Measurements from ENCODE around the gene CELA2B. TPM values are rescaled to one million over a fixed set of nuclear protein-coding genes. Genes with fewer than 3 reads are reported as not detected.

Gene CELA2B
- total RNA-seq, 1 experiment from 2014 or later, result not detected

DNA sequence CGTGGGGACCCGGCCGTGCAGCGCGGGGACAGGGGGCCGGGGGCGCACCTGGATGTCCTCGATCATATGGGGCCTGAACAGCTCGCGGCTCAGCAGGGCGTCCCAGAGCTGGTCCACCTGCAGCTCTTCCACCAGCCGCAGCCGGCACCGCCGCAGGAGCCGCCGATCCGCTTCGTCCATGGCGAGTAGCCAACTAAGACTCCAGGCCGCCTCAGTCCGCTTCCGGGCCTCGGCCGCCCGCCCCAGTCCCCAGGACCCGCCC, 48.0 kb downstream of the CELA2B start, which contains the start of gene CASP9 (continued):
- 0 out of 2 replicates have a peak, but pooled peaks have one; percentile 40 for TF ChIP-seq ARID4B (CRISPR knock-in tag; IDR thresholded peaks at IDR 0.05; ENCODE audit: borderline replicate concordance)

GRCh38 chr1:15524283-15525049, 48.6 kb downstream of the CELA2B start:
- no peaks in the 10 kb centered on the region for H3K9me3 Mint-ChIP-seq
- POLR2A ChIA-PET, result interaction anchor here (0.9 kb wide), 1 partner anchor 15 kb away, joined by 5 read pairs; no protein-coding TSS in a partner anchor
- H3K27ac Mint-ChIP-seq, result peak overlapping the region; percentile 97
- peak overlapping the region; percentile 94 for H3K4me3 Mint-ChIP-seq
- ATAC-seq, result peak; percentile 46
- no peaks in the 10 kb centered on the region for H3K36me3 Mint-ChIP-seq
- no peak for TF ChIP-seq CBFB (CRISPR knock-in tag; IDR thresholded peaks at IDR 0.05; ENCODE audit: low read depth)
- TF ChIP-seq GTF2I (CRISPR knock-in tag; conservative IDR thresholded peaks at IDR 0.05), result no peak
- peak; percentile 7; the same call in 1 of the 2 replicates for TF ChIP-seq SP1 (CRISPR knock-in tag; conservative IDR thresholded peaks at IDR 0.05)
- no peak for TF ChIP-seq ZNF317 (CRISPR knock-in tag; IDR thresholded peaks at IDR 0.05; ENCODE audit: borderline replicate concordance, low read depth)
- no peak for TF ChIP-seq TEAD4 (CRISPR knock-in tag; IDR thresholded peaks at IDR 0.05)
- TF ChIP-seq OVOL2 (CRISPR knock-in tag; IDR thresholded peaks at IDR 0.05; ENCODE audit: borderline replicate concordance), result no peak
- TF ChIP-seq ARID4B (CRISPR knock-in tag; IDR thresholded peaks at IDR 0.05; ENCODE audit: borderline replicate concordance), result 0 out of 2 replicates have a peak, but pooled peaks have one; percentile 2
- no peak for TF ChIP-seq ZNF512 (CRISPR knock-in tag; IDR thresholded peaks at IDR 0.05; ENCODE audit: borderline replicate concordance)
- TF ChIP-seq ZNF396 (CRISPR knock-in tag; IDR thresholded peaks at IDR 0.05; ENCODE audit: borderline replicate concordance), result no peak
- TF ChIP-seq ETV6 (CRISPR knock-in tag; IDR thresholded peaks at IDR 0.05), result no peak
- no peak for TF ChIP-seq RELA (CRISPR knock-in tag; IDR thresholded peaks at IDR 0.05; ENCODE audit: borderline replicate concordance)
- TF ChIP-seq GABPB1 (CRISPR knock-in tag; IDR thresholded peaks at IDR 0.05), result peak; percentile 41; the same call in 1 of the 2 replicates
- no peak for TF ChIP-seq NFATC4 (CRISPR knock-in tag; IDR thresholded peaks at IDR 0.05)
- TF ChIP-seq, protein P1, sequence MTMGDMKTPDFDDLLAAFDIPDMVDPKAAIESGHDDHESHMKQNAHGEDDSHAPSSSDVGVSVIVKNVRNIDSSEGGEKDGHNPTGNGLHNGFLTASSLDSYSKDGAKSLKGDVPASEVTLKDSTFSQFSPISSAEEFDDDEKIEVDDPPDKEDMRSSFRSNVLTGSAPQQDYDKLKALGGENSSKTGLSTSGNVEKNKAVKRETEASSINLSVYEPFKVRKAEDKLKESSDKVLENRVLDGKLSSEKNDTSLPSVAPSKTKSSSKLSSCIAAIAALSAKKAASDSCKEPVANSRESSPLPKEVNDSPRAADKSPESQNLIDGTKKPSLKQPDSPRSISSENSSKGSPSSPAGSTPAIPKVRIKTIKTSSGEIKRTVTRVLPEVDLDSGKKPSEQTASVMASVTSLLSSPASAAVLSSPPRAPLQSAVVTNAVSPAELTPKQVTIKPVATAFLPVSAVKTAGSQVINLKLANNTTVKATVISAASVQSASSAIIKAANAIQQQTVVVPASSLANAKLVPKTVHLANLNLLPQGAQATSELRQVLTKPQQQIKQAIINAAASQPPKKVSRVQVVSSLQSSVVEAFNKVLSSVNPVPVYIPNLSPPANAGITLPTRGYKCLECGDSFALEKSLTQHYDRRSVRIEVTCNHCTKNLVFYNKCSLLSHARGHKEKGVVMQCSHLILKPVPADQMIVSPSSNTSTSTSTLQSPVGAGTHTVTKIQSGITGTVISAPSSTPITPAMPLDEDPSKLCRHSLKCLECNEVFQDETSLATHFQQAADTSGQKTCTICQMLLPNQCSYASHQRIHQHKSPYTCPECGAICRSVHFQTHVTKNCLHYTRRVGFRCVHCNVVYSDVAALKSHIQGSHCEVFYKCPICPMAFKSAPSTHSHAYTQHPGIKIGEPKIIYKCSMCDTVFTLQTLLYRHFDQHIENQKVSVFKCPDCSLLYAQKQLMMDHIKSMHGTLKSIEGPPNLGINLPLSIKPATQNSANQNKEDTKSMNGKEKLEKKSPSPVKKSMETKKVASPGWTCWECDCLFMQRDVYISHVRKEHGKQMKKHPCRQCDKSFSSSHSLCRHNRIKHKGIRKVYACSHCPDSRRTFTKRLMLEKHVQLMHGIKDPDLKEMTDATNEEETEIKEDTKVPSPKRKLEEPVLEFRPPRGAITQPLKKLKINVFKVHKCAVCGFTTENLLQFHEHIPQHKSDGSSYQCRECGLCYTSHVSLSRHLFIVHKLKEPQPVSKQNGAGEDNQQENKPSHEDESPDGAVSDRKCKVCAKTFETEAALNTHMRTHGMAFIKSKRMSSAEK (CRISPR knock-in tag; IDR thresholded peaks at IDR 0.05; ENCODE audit: borderline replicate concordance), result no peak
- TF ChIP-seq IRF2 (CRISPR knock-in tag; IDR thresholded peaks at IDR 0.05; ENCODE audit: borderline replicate concordance, low read depth), result no peak
- no peak for TF ChIP-seq PREB (CRISPR knock-in tag; IDR thresholded peaks at IDR 0.05; ENCODE audit: borderline replicate concordance)
- TF ChIP-seq ZNF219 (CRISPR knock-in tag; IDR thresholded peaks at IDR 0.05; ENCODE audit: borderline replicate concordance), result no peak
- 0 out of 2 replicates have a peak, but pooled peaks have one; percentile 28 for TF ChIP-seq CREM (CRISPR knock-in tag; IDR thresholded peaks at IDR 0.05)
- H3K27me3 Mint-ChIP-seq (ENCODE audit: low read depth), result no peaks in the 10 kb centered on the region
- H3K4me1 Mint-ChIP-seq, result peaks cover 39% of the 10 kb centered on the region
- peak; percentile 100 for DNase-seq (ENCODE audit: low spot score)
- CTCF ChIA-PET, result interaction anchor here (0.8 to 1.0 kb wide), 2 partner anchors 60 to 79 kb away, joined by 3 to 4 read pairs; no protein-coding TSS in a partner anchor

Measured in WTC11 (cell line).